Endothelial cell of umbilical vein (primary cell): ENCODE data around the gene RNF169. TPM values are rescaled to one million over a fixed set of nuclear protein-coding genes. Genes with fewer than 3 reads are reported as not detected.

Source experiments
- BruUV-seq: library from RNA; stranded (reverse); fragments of 400-500 nt; replicated peaks from 2 replicates; lab custom pipeline; 2021; lab: Mats Ljungman, UMichigan
- CTCF ChIA-PET: fragments of 300-600, 350-600 bp; sonication (Branson Sonifier 250); formaldehyde crosslinking; loops from one replicate; lab custom pipeline; 2021; ENCODE audit warnings: antibody characterized with exemption, inconsistent platforms; lab: Charles Lee
- POLR2A ChIA-PET: fragments of 300-600, 350-600 bp; sonication (Branson Sonifier 250); formaldehyde crosslinking; loops from one replicate; lab custom pipeline; 2021; ENCODE audit warnings: antibody characterized with exemption, inconsistent platforms; lab: Charles Lee
- DNase-seq: peaks from one replicate; pipeline ENCODE4 v3.0.0-alpha.2; 2011; ENCODE audit warnings: low read depth, low spot score
- FAIRE-seq: peaks from 2 replicates; lab custom pipeline; 2011; peaks lifted over from hg19 to GRCh38; lab: Jason Lieb, UNC
- H2AFZ ChIP-seq: 2 replicates; pipeline ENCODE4 v1.6.0; 2012; ENCODE audit warnings: low read depth, low read length, control low read depth, inconsistent platforms
- H3K27ac ChIP-seq: 2 replicates; pipeline ENCODE4 v1.5.1; 2011; ENCODE audit warnings: low read depth, mild to moderate bottlenecking, control low read depth, low read length, moderate library complexity; ENCODE audit not compliant: insufficient read depth
- H3K27me3 ChIP-seq, 2 experiments: 2 replicates each; pipeline versions ENCODE4 v1.6.0 to v1.6.1; 2011; ENCODE audit warnings: low read length in 2 of 2, mixed read lengths in 1 of 2; ENCODE audit not compliant: control insufficient read depth in 2 of 2, insufficient read depth in 2 of 2
- H3K36me3 ChIP-seq, 2 experiments: 2 replicates in 1 of 2; 3 replicates in 1 of 2; pipeline ENCODE4 v1.5.1; 2011; ENCODE audit warnings: low read length in 2 of 2, mild to moderate bottlenecking in 1 of 2, moderate library complexity in 1 of 2; ENCODE audit not compliant: control insufficient read depth in 2 of 2, insufficient read depth in 2 of 2; ENCODE audit errors: extremely low read depth in 1 of 2
- H3K4me1 ChIP-seq: 3 replicates; pipeline ENCODE4 v1.5.1; 2011; ENCODE audit warnings: mild to moderate bottlenecking, low read length; ENCODE audit not compliant: control insufficient read depth, insufficient read depth; ENCODE audit errors: extremely low read depth
- H3K4me2 ChIP-seq: 2 replicates; pipeline ENCODE4 v1.6.1; 2011; ENCODE audit warnings: low read length, control low read depth, mixed read lengths; ENCODE audit not compliant: insufficient read depth
- H3K4me3 ChIP-seq, 3 experiments: fragments of 200-600 bp in 1 of 3; sonication (generic), shearing (Covaris generic) in 1 of 3; replicated peaks in 1 of 3; 2 replicates each; pipeline ENCODE4 v1.5.1; 2011 to 2016; ENCODE audit warnings: control low read depth in 3 of 3, low read length in 3 of 3, mild to moderate bottlenecking in 2 of 3, inconsistent platforms in 1 of 3, low read depth in 1 of 3, moderate library complexity in 1 of 3; ENCODE audit not compliant: insufficient read depth in 1 of 3
- H3K79me2 ChIP-seq: 2 replicates; pipeline ENCODE4 v1.6.0; 2012; ENCODE audit warnings: low read length, inconsistent platforms; ENCODE audit not compliant: control insufficient read depth, insufficient read depth
- H3K9ac ChIP-seq: replicated peaks from 2 replicates; pipeline ENCODE3; 2011; ENCODE audit warnings: low read length, control low read depth; ENCODE audit not compliant: insufficient read depth; ENCODE audit errors: extremely low read depth
- H3K9me1 ChIP-seq: replicated peaks from 3 replicates; pipeline ENCODE4 v1.6.0; 2011; ENCODE audit warnings: mild to moderate bottlenecking, low read length; ENCODE audit not compliant: control insufficient read depth, insufficient read depth; ENCODE audit errors: extremely low read depth
- H3K9me3 ChIP-seq: replicated peaks from 2 replicates; pipeline ENCODE4 v1.5.1; 2012; ENCODE audit warnings: low read length, inconsistent platforms; ENCODE audit not compliant: control insufficient read depth, insufficient read depth
- H4K20me1 ChIP-seq: replicated peaks from 2 replicates; pipeline ENCODE3; 2011; ENCODE audit warnings: mild to moderate bottlenecking, low read length; ENCODE audit not compliant: control insufficient read depth, insufficient read depth; ENCODE audit errors: extremely low read depth
- CTCF ChIP-seq, 2 donors: IDR thresholded peaks; 1 replicate in 1 of 2; 2 replicates in 1 of 2; pipeline ENCODE4 v1.5.1; 2011; ENCODE audit warnings: low read length in 2 of 2, mild to moderate bottlenecking in 2 of 2, moderate library complexity in 2 of 2, control low read depth in 1 of 2, inconsistent platforms in 1 of 2, low read depth in 1 of 2; ENCODE audit not compliant: insufficient read depth in 1 of 2; ENCODE audit errors: extremely low read depth in 1 of 2
- EZH2 ChIP-seq: IDR thresholded peaks from 2 replicates; pipeline ENCODE4 v1.6.1; 2012; ENCODE audit warnings: borderline replicate concordance, low read depth, mild to moderate bottlenecking, moderate library complexity, low read length, inconsistent platforms; ENCODE audit not compliant: severe bottlenecking
- FOS ChIP-seq: IDR thresholded peaks from 2 replicates; pipeline ENCODE4 v1.6.1; 2011; ENCODE audit warnings: mild to moderate bottlenecking, low read length, moderate library complexity, borderline replicate concordance; ENCODE audit not compliant: insufficient read depth
- GATA2 ChIP-seq: IDR thresholded peaks from 2 replicates; pipeline ENCODE4 v1.7.0; 2011; ENCODE audit warnings: low read depth, mild to moderate bottlenecking, moderate library complexity, mixed read lengths, low read length; ENCODE audit not compliant: insufficient read length, insufficient read depth
- JUN ChIP-seq: IDR thresholded peaks from 2 replicates; pipeline ENCODE4 v1.6.1; 2011; ENCODE audit warnings: borderline replicate concordance, low read depth; ENCODE audit not compliant: insufficient read length, insufficient read depth
- MAX ChIP-seq: IDR thresholded peaks from 2 replicates; pipeline ENCODE4 v1.6.1; 2011; ENCODE audit not compliant: insufficient read depth, insufficient read length
- MYC ChIP-seq: IDR thresholded peaks from one replicate; pipeline ENCODE4 v1.6.1; 2011; ENCODE audit warnings: mild to moderate bottlenecking, low read depth, low read length
- POLR2A ChIP-seq: IDR thresholded peaks from 2 replicates; pipeline ENCODE4 v1.6.1; 2012; ENCODE audit warnings: low read depth, mild to moderate bottlenecking, control low read depth, low read length
- POLR2AphosphoS5 ChIP-seq: IDR thresholded peaks from 2 replicates; pipeline ENCODE4 v1.6.1; 2012; ENCODE audit warnings: low read depth, mild to moderate bottlenecking, control low read depth, low read length, moderate library complexity; ENCODE audit not compliant: insufficient read depth
- dilution Hi-C: fragments of 300-500 bp; cut with MboI; formaldehyde crosslinking; loops from one replicate; pipeline ENCODE4 v1.15.0; 2019; ENCODE audit warnings: low sequenced_read_pairs; ENCODE audit not compliant: extremely low pct_ligation_motif_present
- intact Hi-C: fragments of 100-400 bp; cut with micrococcal nuclease; formaldehyde crosslinking; loops from one replicate; pipeline ENCODE4 v1.10.0; 2022
- polyA plus RNA-seq, 4 experiments: library from polyadenylated mRNA; depleted of rRNA in 3 of 4; stranded (reverse) in 3 of 4; unstranded in 1 of 4; fragments of >200 nt; gene quantifications; 2 replicates each; pipeline versions ENCODE4 v1.2.1 to v1.2.3, GENCODE V29; 2011 to 2012; ENCODE audit warnings: missing spikeins in 1 of 4
- total RNA-seq: library from RNA; stranded (reverse); gene quantifications from 2 replicates; pipeline ENCODE4 v1.2.3, GENCODE V29; 2021

The RNF169 gene
- total and polyA plus RNA-seq, 2 donors (not counting 3 experiments of a cell fraction or from before 2014, with no cell fraction given), result 5.8 to 21.3 TPM

GRCh38 chr11:74725701-74726100, 22.9 kb upstream of the RNF169 start:
- no peak overlapping the region for H3K4me2 ChIP-seq
- H3K4me1 ChIP-seq, result no peaks in the 10 kb centered on the region
- no peak overlapping the region for H3K4me3 ChIP-seq
- no peaks in the 10 kb centered on the region for H3K9me3 ChIP-seq
- no peak overlapping the region for H2AFZ ChIP-seq
- no peaks in the 10 kb centered on the region for H3K79me2 ChIP-seq
- DNase-seq (no peak), FAIRE-seq (no peak)
- H3K9ac ChIP-seq, result no peak overlapping the region
- ChIA-PET CTCF (interaction anchor here (0.8 to 7.1 kb wide), 25 partner anchors 9 to 399 kb away, joined by 3 to 191 read pairs (median 5); no protein-coding TSS in a partner anchor), POLR2A (no interaction called here)
- H3K27ac ChIP-seq, result no peak overlapping the region
- intact Hi-C loops, result loop anchor here (1.0 to 2.0 kb wide), 3 partner anchors 23 to 145 kb away; no protein-coding TSS in a partner anchor
- dilution Hi-C loops, result no loop called here
- TF ChIP-seq MAX, result no peak
- no peak for TF ChIP-seq POLR2A
- TF ChIP-seq FOS, result no peak
- TF ChIP-seq GATA2, result no peak
- TF ChIP-seq MYC, result no peak
- no peak for TF ChIP-seq CTCF (IDR thresholded peaks at IDR 0.05; ENCODE audit: extremely low read depth in 1 of 2, insufficient read depth in 1 of 2, low read depth in 1 of 2, low read length in 2 of 2)
- TF ChIP-seq EZH2, result no peak
- TF ChIP-seq POLR2AphosphoS5, result no peak
- TF ChIP-seq JUN, result no peak
- peaks cover 57 to 59% of the 10 kb centered on the region in 2 experiments for H3K27me3 ChIP-seq
- no peaks in the 10 kb centered on the region for H3K9me1 ChIP-seq
- no peaks in the 10 kb centered on the region for H3K36me3 ChIP-seq
- no TSS peak for BruUV-seq
- no peaks in the 10 kb centered on the region for H4K20me1 ChIP-seq
